ENCODE measurements around the gene FAF1.
"Not testable (repeated sequence)": the region's sequence is repeated elsewhere in the genome, so short reads cannot be mapped to it uniquely, and the experiment has no call there.

Gene FAF1

DNA sequence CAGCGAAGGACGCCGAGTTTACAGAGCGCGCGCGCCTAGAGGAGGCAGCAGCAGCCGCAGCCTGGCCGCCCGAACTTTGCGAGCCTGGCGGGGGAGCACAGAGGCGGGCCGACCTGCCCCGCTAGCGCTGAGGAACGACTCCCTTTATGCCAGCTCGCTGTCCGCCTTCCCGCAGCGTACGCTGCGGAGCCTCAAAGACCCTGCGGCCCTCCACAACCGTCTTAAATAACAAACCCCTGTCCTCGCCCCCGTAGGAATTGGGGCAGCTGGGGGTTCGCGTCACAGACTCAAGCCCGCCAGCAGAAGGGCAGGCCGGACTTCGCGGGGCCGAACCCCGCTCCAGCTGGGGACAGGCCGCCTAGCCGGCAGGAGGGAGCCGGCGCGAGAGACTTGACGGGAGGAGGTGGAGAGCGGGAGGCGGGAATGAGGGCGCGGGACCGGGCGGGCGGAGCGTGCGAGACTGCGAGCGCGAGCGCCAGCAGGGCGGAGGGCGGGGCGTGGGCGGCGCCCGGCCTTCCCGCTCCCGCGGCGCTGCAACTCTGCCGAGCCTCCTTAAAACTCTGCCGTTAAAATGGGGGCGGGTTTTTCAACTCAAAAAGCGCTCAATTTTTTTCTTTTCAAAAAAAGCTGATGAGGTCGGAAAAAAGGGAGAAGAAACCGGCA is 8.2 kb upstream of the FAF1 start:
- Histone ChIP-seq H3K4me1 (ENCODE audit: control insufficient read depth, insufficient read depth, low read length) (peaks cover 2% of the 10 kb centered on the region), H3K9ac (ENCODE audit: low read length) (peak overlapping the region; percentile 82), H3K4me3 (ENCODE audit: low read length) (peak overlapping the region; percentile 99), H3K36me3 (ENCODE audit: control insufficient read depth, insufficient read depth, low read length) (peaks cover 2% of the 10 kb centered on the region), H3K27ac (ENCODE audit: low read depth, low read length) (peak overlapping the region; percentile 97), H3K27me3 (ENCODE audit: control insufficient read depth, insufficient read depth, low read length) (no peaks in the 10 kb centered on the region)

GRCh38 chr1:50967416-50968157 is 7.5 kb upstream of the FAF1 start:
- Histone ChIP-seq H3K4me3 (ENCODE audit: low read length) (peak overlapping the region; percentile 99), H3K27me3 (ENCODE audit: control insufficient read depth, insufficient read depth, low read length) (no peaks in the 10 kb centered on the region), H3K36me3 (ENCODE audit: control insufficient read depth, insufficient read depth, low read length) (peaks cover 2% of the 10 kb centered on the region), H3K27ac (ENCODE audit: low read depth, low read length) (peak overlapping the region; percentile 97), H3K4me1 (ENCODE audit: control insufficient read depth, insufficient read depth, low read length) (peaks cover 2% of the 10 kb centered on the region), H3K9ac (ENCODE audit: low read length) (peak overlapping the region; percentile 21)

DNA sequence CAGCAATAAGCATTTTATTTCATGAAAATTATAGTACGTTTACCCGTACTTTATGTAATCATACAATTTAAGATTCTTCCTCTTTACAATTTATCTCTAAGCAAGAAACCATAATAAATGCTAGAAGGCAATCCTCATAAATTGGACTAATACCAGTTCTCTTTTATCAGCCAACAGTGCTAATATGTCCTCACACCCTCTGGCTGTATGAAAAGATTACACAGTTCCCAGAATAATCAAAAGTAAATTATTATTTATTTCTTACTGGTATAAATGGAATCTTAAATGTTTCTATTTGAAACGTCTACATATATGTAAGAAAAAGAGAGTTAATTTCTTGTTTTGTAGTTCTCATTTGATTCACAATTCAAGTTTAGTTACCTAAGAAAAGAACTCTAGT is 6.9 kb upstream of the FAF1 start:
- H3K4me3 ChIP-seq (ENCODE audit: low read length), result no peak overlapping the region
- H3K4me1 ChIP-seq (ENCODE audit: control insufficient read depth, insufficient read depth, low read length), result peaks cover 2% of the 10 kb centered on the region
- H3K9ac ChIP-seq (ENCODE audit: low read length), result no peak overlapping the region
- no peaks in the 10 kb centered on the region for H3K27me3 ChIP-seq (ENCODE audit: control insufficient read depth, insufficient read depth, low read length)
- peaks cover 2% of the 10 kb centered on the region for H3K36me3 ChIP-seq (ENCODE audit: control insufficient read depth, insufficient read depth, low read length)
- peak overlapping the region; percentile 97 for H3K27ac ChIP-seq (ENCODE audit: low read depth, low read length)

DNA sequence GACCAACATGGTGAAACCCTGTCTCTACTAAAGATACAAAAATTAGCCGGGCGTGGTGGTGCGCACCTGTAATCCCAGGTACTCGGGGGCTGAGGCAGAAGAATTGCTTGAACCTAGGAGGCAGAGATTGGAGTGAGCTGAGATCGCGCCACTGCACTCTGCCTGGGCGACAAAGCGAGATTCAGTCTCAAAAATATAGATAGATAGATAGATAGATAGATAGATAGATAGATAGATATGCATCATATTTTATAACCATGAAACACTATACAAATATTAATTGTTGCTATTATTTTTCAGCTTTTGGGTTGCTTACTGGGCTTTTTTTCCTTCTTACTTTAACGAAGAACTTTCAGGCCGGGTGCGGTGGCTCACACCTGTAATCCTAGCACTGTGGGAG is 4.8 kb upstream of the FAF1 start:
- peaks cover 2% of the 10 kb centered on the region for H3K36me3 ChIP-seq (ENCODE audit: control insufficient read depth, insufficient read depth, low read length)
- no peak overlapping the region for H3K9ac ChIP-seq (ENCODE audit: low read length)
- H3K27me3 ChIP-seq (ENCODE audit: control insufficient read depth, insufficient read depth, low read length), result no peaks in the 10 kb centered on the region
- no peak overlapping the region for H3K4me3 ChIP-seq (ENCODE audit: low read length)
- no peak overlapping the region for H3K27ac ChIP-seq (ENCODE audit: low read depth, low read length)
- peaks cover 6% of the 10 kb centered on the region for H3K4me1 ChIP-seq (ENCODE audit: control insufficient read depth, insufficient read depth, low read length)

DNA sequence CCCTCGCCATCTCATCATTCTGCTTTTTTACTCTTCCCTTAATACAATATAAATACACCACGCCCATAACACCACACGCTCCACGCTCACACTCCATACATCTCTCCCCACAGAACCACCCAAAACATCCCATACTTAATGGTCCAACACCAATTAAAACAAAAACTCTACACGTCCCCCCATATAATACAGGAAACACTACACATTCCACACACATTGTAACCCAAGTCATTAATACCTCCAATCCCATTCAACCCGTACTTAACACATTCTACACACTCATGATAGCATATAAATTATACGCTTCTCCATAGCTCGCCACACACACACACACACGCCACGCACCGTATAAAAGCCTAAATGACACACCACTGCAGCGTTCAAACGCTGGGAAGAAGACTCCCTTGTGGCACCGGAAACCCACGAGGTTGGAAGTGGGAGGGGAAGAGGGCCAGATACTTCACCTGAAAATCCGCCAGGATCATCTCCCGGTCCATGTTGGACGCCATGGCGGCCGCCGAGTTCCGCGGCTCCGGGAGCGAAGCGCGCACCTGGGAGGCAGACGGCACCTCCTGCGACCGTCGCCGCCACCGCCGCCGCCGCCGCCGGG is 659 bp downstream of the FAF1 start:
- Histone ChIP-seq H3K27me3 (ENCODE audit: control insufficient read depth, insufficient read depth, low read length) (no peaks in the 10 kb centered on the region), H3K4me3 (ENCODE audit: low read length) (peak overlapping the region; percentile 89), H3K9ac (ENCODE audit: low read length) (peak overlapping the region; percentile 16), H3K36me3 (ENCODE audit: control insufficient read depth, insufficient read depth, low read length) (no peaks in the 10 kb centered on the region), H3K27ac (ENCODE audit: low read depth, low read length) (peak overlapping the region; percentile 76), H3K4me1 (ENCODE audit: control insufficient read depth, insufficient read depth, low read length) (peaks cover 11% of the 10 kb centered on the region)

DNA sequence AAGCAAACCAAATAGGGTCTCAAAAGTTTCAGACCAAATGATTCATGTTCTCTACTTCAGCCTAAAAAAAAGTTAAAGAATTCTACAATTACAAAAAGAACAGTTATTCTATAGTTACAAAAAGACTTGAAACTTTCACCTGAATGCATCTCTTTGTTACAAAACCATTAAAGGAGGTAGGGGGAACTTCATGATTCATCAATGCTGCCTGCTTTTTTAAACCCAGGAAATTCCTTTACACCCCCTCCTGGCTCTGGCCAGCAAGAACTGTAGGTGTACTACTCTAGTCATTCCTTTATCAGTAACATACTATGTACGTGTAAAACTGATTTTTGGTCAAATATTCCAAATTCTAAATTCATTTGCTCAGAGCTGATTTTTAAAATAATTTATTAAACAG is 5.0 kb downstream of the FAF1 start:
- Histone ChIP-seq H3K27ac (ENCODE audit: low read depth, low read length) (no peak overlapping the region), H3K9ac (ENCODE audit: low read length) (no peak overlapping the region), H3K4me1 (ENCODE audit: control insufficient read depth, insufficient read depth, low read length) (peaks cover 7% of the 10 kb centered on the region), H3K36me3 (ENCODE audit: control insufficient read depth, insufficient read depth, low read length) (no peaks in the 10 kb centered on the region), H3K27me3 (ENCODE audit: control insufficient read depth, insufficient read depth, low read length) (no peaks in the 10 kb centered on the region), H3K4me3 (ENCODE audit: low read length) (no peak overlapping the region)

DNA sequence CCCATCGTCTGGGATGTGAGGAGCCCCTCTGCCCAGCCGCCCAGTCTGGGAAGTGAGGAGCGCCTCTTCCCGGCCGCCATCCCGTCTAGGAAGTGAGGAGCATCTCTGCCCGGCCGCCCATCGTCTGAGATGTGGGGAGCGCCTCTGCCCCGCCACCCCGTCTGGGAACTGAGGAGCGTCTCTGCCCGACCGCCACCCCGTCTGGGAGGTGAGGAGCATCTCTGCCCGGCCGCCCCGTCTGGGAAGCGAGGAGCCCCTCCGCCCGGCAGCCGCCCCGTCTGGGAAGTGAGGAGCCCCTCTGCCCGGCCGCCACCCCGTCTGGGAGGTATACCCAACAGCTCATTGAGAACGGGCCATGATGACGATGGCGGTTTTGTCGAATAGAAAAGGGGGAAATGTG is 7.5 kb downstream of the FAF1 start:
- H3K27ac ChIP-seq (ENCODE audit: low read depth, low read length); H3K27me3 ChIP-seq (ENCODE audit: control insufficient read depth, insufficient read depth, low read length); H3K4me1 ChIP-seq (ENCODE audit: control insufficient read depth, insufficient read depth, low read length); H3K4me3 ChIP-seq (ENCODE audit: low read length); H3K9ac ChIP-seq (ENCODE audit: low read length); H3K36me3 ChIP-seq (ENCODE audit: control insufficient read depth, insufficient read depth, low read length): not testable (repeated sequence)

DNA sequence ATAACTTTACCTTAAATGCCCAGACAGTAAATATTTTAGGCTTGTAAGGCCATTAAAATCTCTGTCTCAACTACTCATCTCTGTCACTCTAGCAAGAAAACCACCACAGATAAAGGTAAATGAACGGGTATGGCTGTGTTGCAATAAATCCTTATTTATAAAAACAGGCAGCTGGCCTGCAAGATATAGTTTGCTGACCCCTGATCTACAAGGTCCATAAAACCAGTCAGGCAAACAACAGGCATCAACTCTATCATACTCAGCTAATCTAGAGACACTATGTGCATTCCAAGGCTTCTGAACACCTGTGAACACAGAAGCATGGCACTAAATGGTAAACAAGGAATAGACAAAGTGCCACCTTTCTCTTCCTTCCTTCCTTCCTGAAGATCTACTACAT is 9.7 kb downstream of the FAF1 start:
- Histone ChIP-seq H3K9ac (ENCODE audit: low read length) (no peak overlapping the region), H3K27ac (ENCODE audit: low read depth, low read length) (no peak overlapping the region), H3K4me1 (ENCODE audit: control insufficient read depth, insufficient read depth, low read length) (no peaks in the 10 kb centered on the region), H3K27me3 (ENCODE audit: control insufficient read depth, insufficient read depth, low read length) (no peaks in the 10 kb centered on the region), H3K4me3 (ENCODE audit: low read length) (no peak overlapping the region), H3K36me3 (ENCODE audit: control insufficient read depth, insufficient read depth, low read length) (no peaks in the 10 kb centered on the region)

DNA sequence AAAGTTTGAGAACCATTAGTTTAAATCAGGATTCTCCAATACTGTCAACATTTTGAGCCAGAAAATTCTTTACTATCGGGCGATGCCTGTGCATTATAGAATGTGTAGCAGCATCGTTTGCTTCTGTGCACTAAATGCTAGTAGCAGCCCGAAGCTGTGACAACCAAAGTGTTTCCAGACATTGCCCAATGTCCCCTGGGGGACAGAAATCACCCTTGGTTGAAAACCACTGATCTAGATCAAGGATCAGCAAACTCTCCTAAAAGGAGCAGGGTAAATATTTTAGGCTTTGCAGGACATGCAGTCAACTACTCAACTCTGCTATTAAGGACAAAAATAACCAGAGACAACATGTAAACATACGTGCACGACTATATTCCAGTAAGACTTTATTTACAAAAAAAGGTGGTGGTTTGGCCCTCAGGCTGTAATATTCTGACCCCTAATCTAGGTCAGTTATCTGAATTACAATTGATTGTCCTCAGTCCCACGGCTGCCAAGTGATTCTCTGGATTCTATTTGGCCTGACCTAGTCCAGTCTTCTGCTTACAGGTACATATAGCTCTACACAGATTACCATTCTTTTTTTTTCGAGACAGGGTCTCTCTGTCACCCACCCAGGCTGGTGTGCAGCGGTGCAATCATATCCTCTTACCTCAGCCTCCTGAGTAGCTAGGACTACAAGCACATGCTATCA is 10.6 kb downstream of the FAF1 start:
- H3K9ac ChIP-seq (ENCODE audit: low read length), result no peak overlapping the region
- no peaks in the 10 kb centered on the region for H3K36me3 ChIP-seq (ENCODE audit: control insufficient read depth, insufficient read depth, low read length)
- H3K27me3 ChIP-seq (ENCODE audit: control insufficient read depth, insufficient read depth, low read length), result no peaks in the 10 kb centered on the region
- H3K4me1 ChIP-seq (ENCODE audit: control insufficient read depth, insufficient read depth, low read length), result no peaks in the 10 kb centered on the region
- no peak overlapping the region for H3K4me3 ChIP-seq (ENCODE audit: low read length)
- H3K27ac ChIP-seq (ENCODE audit: low read depth, low read length), result no peak overlapping the region

DNA sequence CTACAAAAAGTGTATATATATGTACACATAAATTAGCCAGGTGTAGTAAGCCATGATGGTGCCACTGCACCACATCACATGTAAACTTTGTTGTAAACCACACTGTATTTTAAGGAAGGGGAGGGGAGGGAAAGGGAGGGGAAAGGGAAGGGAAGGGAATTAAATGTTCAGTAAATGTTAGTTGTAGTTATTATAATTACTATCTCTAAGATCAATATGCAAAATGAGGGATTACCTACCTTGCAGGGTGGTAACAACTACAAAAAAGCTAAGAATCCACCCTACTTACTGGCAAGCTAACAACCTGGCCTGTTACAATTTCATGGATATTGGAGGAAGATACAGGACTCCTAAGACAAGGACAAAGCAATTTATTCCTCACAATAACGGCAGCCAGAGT is 17.7 kb downstream of the FAF1 start:
- no peaks in the 10 kb centered on the region for H3K36me3 ChIP-seq (ENCODE audit: control insufficient read depth, insufficient read depth, low read length)
- H3K27me3 ChIP-seq (ENCODE audit: control insufficient read depth, insufficient read depth, low read length), result no peaks in the 10 kb centered on the region
- no peaks in the 10 kb centered on the region for H3K4me1 ChIP-seq (ENCODE audit: control insufficient read depth, insufficient read depth, low read length)
- no peak overlapping the region for H3K9ac ChIP-seq (ENCODE audit: low read length)
- no peak overlapping the region for H3K27ac ChIP-seq (ENCODE audit: low read depth, low read length)
- H3K4me3 ChIP-seq (ENCODE audit: low read length), result no peak overlapping the region

- H3K27ac ChIP-seq (ENCODE audit: low read depth, low read length), result no peak overlapping the region
- H3K4me1 ChIP-seq (ENCODE audit: control insufficient read depth, insufficient read depth, low read length), result no peaks in the 10 kb centered on the region
- no peak overlapping the region for H3K4me3 ChIP-seq (ENCODE audit: low read length)
- no peak overlapping the region for H3K9ac ChIP-seq (ENCODE audit: low read length)
- H3K36me3 ChIP-seq (ENCODE audit: control insufficient read depth, insufficient read depth, low read length), result no peaks in the 10 kb centered on the region
- H3K27me3 ChIP-seq (ENCODE audit: control insufficient read depth, insufficient read depth, low read length), result no peaks in the 10 kb centered on the region
Measured at GRCh38 chr1:50940291-50940690, 19.8 kb downstream of the FAF1 start.

- no peaks in the 10 kb centered on the region for H3K27me3 ChIP-seq (ENCODE audit: control insufficient read depth, insufficient read depth, low read length)
- H3K4me3 ChIP-seq (ENCODE audit: low read length), result no peak overlapping the region
- no peak overlapping the region for H3K27ac ChIP-seq (ENCODE audit: low read depth, low read length)
- H3K9ac ChIP-seq (ENCODE audit: low read length), result no peak overlapping the region
- H3K36me3 ChIP-seq (ENCODE audit: control insufficient read depth, insufficient read depth, low read length), result no peaks in the 10 kb centered on the region
- H3K4me1 ChIP-seq (ENCODE audit: control insufficient read depth, insufficient read depth, low read length), result no peaks in the 10 kb centered on the region
Measured at GRCh38 chr1:50936321-50936720, 23.7 kb downstream of the FAF1 start.
